Measurements from ENCODE around the gene PGP.

- no peak for TF ChIP-seq CEBPB (IDR thresholded peaks at IDR 0.05; ENCODE audit: low read depth)
- no peak for TF ChIP-seq CTCF (IDR thresholded peaks at IDR 0.05 in 2 of 3, conservative IDR thresholded peaks at IDR 0.05 in 1 of 3; ENCODE audit: borderline replicate concordance in 1 of 3, insufficient read depth in 1 of 3, low read depth in 2 of 3, low read length in 2 of 3)
- TF ChIP-seq POLR2A (IDR thresholded peaks at IDR 0.05; ENCODE audit: borderline replicate concordance, extremely low read depth, insufficient read depth, insufficient read length): no peak
- no peak for TF ChIP-seq RAD21 (IDR thresholded peaks at IDR 0.05; ENCODE audit: low read depth)
- no peak for TF ChIP-seq POLR2AphosphoS5 (IDR thresholded peaks at IDR 0.05; ENCODE audit: low read depth, low read length)
- no peak for TF ChIP-seq EZH2phosphoT487 (IDR thresholded peaks at IDR 0.05; ENCODE audit: borderline replicate concordance)
- TF ChIP-seq SIN3A (IDR thresholded peaks at IDR 0.05; ENCODE audit: low read depth): no peak
- TF ChIP-seq EZH2 (IDR thresholded peaks at IDR 0.05): no peak
Observed at GRCh38 chr16:2177561-2177960, 37.1 kb downstream of the PGP start.
